ENCODE data around the gene BLNK. TPM values are rescaled to one million over a fixed set of nuclear protein-coding genes. Genes with fewer than 3 reads are reported as not detected.

Gene BLNK
- 1.4 TPM for total RNA-seq
- long read RNA-seq: 0 reads

GRCh38 chr10:96271016-96271815 lies at the start of gene BLNK:
BLNK (minus strand) TSS chr10:96271569; CDS start chr10:96271398, 171 bp downstream.
- H3K4me3 ChIP-seq: peak within 1 kb of the TSS; percentile 21
- intact Hi-C loops (cut with micrococcal nuclease): no loop called here

GRCh38 chr10:96319754-96320474 lies 48.5 kb upstream of the BLNK start:
- Histone ChIP-seq H3K4me3 (no peak overlapping the region), H3K4me1 (no peaks in the 10 kb centered on the region), H3K36me3 (no peaks in the 10 kb centered on the region), H3K27ac (replicated peaks) (no peak overlapping the region), H3K9me3 (replicated peaks) (no peaks in the 10 kb centered on the region), H3K27me3 (ENCODE audit: low read depth) (peaks cover 59% of the 10 kb centered on the region)
- TF ChIP-seq CTCF (IDR thresholded peaks at IDR 0.05; ENCODE audit: borderline replicate concordance): no peak
- no peak for DNase-seq
- intact Hi-C loops (cut with micrococcal nuclease): no loop called here

More at GRCh38 chr10:96271016-96271815, at the start of gene BLNK:
- H3K27me3 ChIP-seq (ENCODE audit: low read depth): peaks cover 30% of the 10 kb centered on the region
- peaks cover 10% of the 10 kb centered on the region for H3K4me1 ChIP-seq
- no peaks in the 10 kb centered on the region for H3K36me3 ChIP-seq
- H3K27ac ChIP-seq (replicated peaks): peak within 1 kb of the TSS; percentile 61
- no peak for TF ChIP-seq CTCF (IDR thresholded peaks at IDR 0.05; ENCODE audit: borderline replicate concordance)
- DNase-seq: peak; percentile 39
- H3K9me3 ChIP-seq (replicated peaks): no peaks in the 10 kb centered on the region

GRCh38 chr10:96317067-96317833 lies 45.9 kb upstream of the BLNK start:
- no peak for TF ChIP-seq CTCF (IDR thresholded peaks at IDR 0.05; ENCODE audit: borderline replicate concordance)
- no peak overlapping the region for H3K27ac ChIP-seq (replicated peaks)
- H3K4me3 ChIP-seq: no peak overlapping the region
- H3K4me1 ChIP-seq: no peaks in the 10 kb centered on the region
- H3K36me3 ChIP-seq: no peaks in the 10 kb centered on the region
- intact Hi-C loops (cut with micrococcal nuclease): no loop called here
- no peak for DNase-seq
- H3K27me3 ChIP-seq (ENCODE audit: low read depth): peaks cover 35% of the 10 kb centered on the region
- H3K9me3 ChIP-seq (replicated peaks): no peaks in the 10 kb centered on the region

GRCh38 chr10:96313344-96313743 lies 42.0 kb upstream of the BLNK start:
- TF ChIP-seq CTCF (IDR thresholded peaks at IDR 0.05; ENCODE audit: borderline replicate concordance): no peak
- intact Hi-C loops (cut with micrococcal nuclease): no loop called here
- Histone ChIP-seq H3K27ac (replicated peaks) (no peak overlapping the region), H3K9me3 (replicated peaks) (no peaks in the 10 kb centered on the region), H3K4me3 (no peak overlapping the region), H3K4me1 (peaks cover 28% of the 10 kb centered on the region), H3K27me3 (ENCODE audit: low read depth) (peaks cover 12% of the 10 kb centered on the region), H3K36me3 (no peaks in the 10 kb centered on the region)
- no peak for DNase-seq

- peaks cover 2% of the 10 kb centered on the region for H3K27me3 ChIP-seq (ENCODE audit: low read depth)
- TF ChIP-seq CTCF (IDR thresholded peaks at IDR 0.05; ENCODE audit: borderline replicate concordance): no peak
- DNase-seq: no peak
- H3K36me3 ChIP-seq: no peaks in the 10 kb centered on the region
- no peak overlapping the region for H3K4me3 ChIP-seq
- peaks cover 28% of the 10 kb centered on the region for H3K4me1 ChIP-seq
- H3K27ac ChIP-seq (replicated peaks): no peak overlapping the region
- intact Hi-C loops (cut with micrococcal nuclease): no loop called here
- no peaks in the 10 kb centered on the region for H3K9me3 ChIP-seq (replicated peaks)
These were observed 39.9 kb upstream of the BLNK start for GRCh38 chr10:96311180-96311715.
